Left hindlimb (tissue), 1 donor: Measurements from ENCODE around the gene MCM10.

Experiments
- DNase-seq: peaks from one replicate; pipeline ENCODE4 v3.0.0-alpha.2; 2018

Gene MCM10

GRCh38 chr10:13167568-13167967 lies 6.2 kb downstream of the MCM10 start:
- no peak for DNase-seq

- DNase-seq = no peak
These were observed 7.4 kb downstream of the MCM10 start for GRCh38 chr10:13168781-13169180.

GRCh38 chr10:13173616-13174015 lies 12.3 kb downstream of the MCM10 start:
- DNase-seq = no peak

GRCh38 chr10:13180788-13181187 lies 19.4 kb downstream of the MCM10 start:
- no peak for DNase-seq

- no peak for DNase-seq
These were observed 21.1 kb downstream of the MCM10 start for GRCh38 chr10:13182424-13182823.

GRCh38 chr10:13183625-13184024 lies 22.3 kb downstream of the MCM10 start:
- DNase-seq = no peak

- no peak for DNase-seq
These were observed 22.9 kb downstream of the MCM10 start for GRCh38 chr10:13184276-13184675.

GRCh38 chr10:13184730-13185514 lies 23.6 kb downstream of the MCM10 start:
- no peak for DNase-seq

- DNase-seq = no peak
These were observed 25.8 kb downstream of the MCM10 start for GRCh38 chr10:13187135-13187534.

GRCh38 chr10:13188593-13188992 lies 27.2 kb downstream of the MCM10 start:
- no peak for DNase-seq

GRCh38 chr10:13189961-13190360 lies 28.6 kb downstream of the MCM10 start:
- no peak for DNase-seq

- no peak for DNase-seq
These were observed 29.5 kb downstream of the MCM10 start for GRCh38 chr10:13190816-13191215.

- no peak for DNase-seq
These were observed 30.0 kb downstream of the MCM10 start for GRCh38 chr10:13191362-13191761.

- DNase-seq = no peak
These were observed 32.3 kb downstream of the MCM10 start for GRCh38 chr10:13193637-13194036.

GRCh38 chr10:13195016-13195415 lies 33.7 kb downstream of the MCM10 start:
- no peak for DNase-seq

GRCh38 chr10:13201132-13201531 lies 39.8 kb downstream of the MCM10 start:
- no peak for DNase-seq

- DNase-seq = no peak
These were observed 44.7 kb downstream of the MCM10 start for GRCh38 chr10:13206091-13206490.

- DNase-seq = no peak
These were observed 45.4 kb downstream of the MCM10 start for GRCh38 chr10:13206546-13207443.

- DNase-seq = no peak
These were observed 51.8 kb downstream of the MCM10 start for GRCh38 chr10:13213163-13213562.

GRCh38 chr10:13218878-13219277 lies 57.5 kb downstream of the MCM10 start:
- DNase-seq = no peak

- peak; percentile 34 for DNase-seq
These were observed 58.6 kb downstream of the MCM10 start for GRCh38 chr10:13219685-13220670.

- DNase-seq = no peak
These were observed 60.2 kb downstream of the MCM10 start for GRCh38 chr10:13221572-13221971.

- no peak for DNase-seq
These were observed 60.8 kb downstream of the MCM10 start for GRCh38 chr10:13222151-13222550.
